Hepatocyte (in vitro differentiated cells): ENCODE results near the gene SMIM35. TPM values are rescaled to one million over a fixed set of nuclear protein-coding genes. Genes with fewer than 3 reads are reported as not detected.

Source experiments
- DNase-seq: peaks from one replicate; pipeline ENCODE4 v3.0.0-alpha.2; 2016; ENCODE audit warnings: low spot score
- H2AFZ ChIP-seq: fragments of 200-600 bp; sonication (generic); 2 replicates; pipeline ENCODE4 v1.6.0; 2016; ENCODE audit warnings: antibody characterized with exemption, mild to moderate bottlenecking
- H3K27ac ChIP-seq: fragments of 200-600 bp; sonication (generic); 2 replicates; pipeline ENCODE4 v1.5.1; 2016; ENCODE audit warnings: mild to moderate bottlenecking
- H3K27me3 ChIP-seq: fragments of 200-600 bp; sonication (generic); 2 replicates; pipeline ENCODE4 v1.6.1; 2016
- H3K36me3 ChIP-seq: fragments of 200-600 bp; sonication (generic); replicated peaks from 2 replicates; pipeline ENCODE4 v1.5.1; 2016; ENCODE audit warnings: low read depth; ENCODE audit not compliant: insufficient read depth
- H3K4me1 ChIP-seq: fragments of 200-600 bp; sonication (generic); 2 replicates; pipeline ENCODE4 v1.5.1; 2016; ENCODE audit warnings: mild to moderate bottlenecking, moderate library complexity; ENCODE audit not compliant: insufficient read depth
- H3K4me2 ChIP-seq: fragments of 200-600 bp; sonication (generic); 2 replicates; pipeline ENCODE4 v1.6.0; 2016
- H3K4me3 ChIP-seq: fragments of 200-600 bp; sonication (generic); 2 replicates; pipeline ENCODE4 v1.5.1; 2016; ENCODE audit warnings: mild to moderate bottlenecking
- H3K79me2 ChIP-seq: fragments of 200-600 bp; sonication (generic); 2 replicates; pipeline ENCODE4 v1.6.0; 2017; ENCODE audit warnings: mild to moderate bottlenecking
- H3K9me2 ChIP-seq: fragments of 200-600 bp; sonication (generic); replicated peaks from 2 replicates; pipeline ENCODE4 v1.6.0; 2017; ENCODE audit warnings: mild to moderate bottlenecking; ENCODE audit not compliant: insufficient read depth
- H3K9me3 ChIP-seq: fragments of 200-600 bp; sonication (generic); 2 replicates; pipeline ENCODE4 v1.5.1; 2016; ENCODE audit warnings: low read depth, mild to moderate bottlenecking
- H4K20me1 ChIP-seq: fragments of 200-600 bp; sonication (generic); 2 replicates; pipeline ENCODE4 v1.6.0; 2016; ENCODE audit warnings: mild to moderate bottlenecking; ENCODE audit not compliant: insufficient read depth, poor library complexity, severe bottlenecking
- EZH2 ChIP-seq: fragments of 200-600 bp; sonication (generic); IDR thresholded peaks from 2 replicates; pipeline ENCODE4 v1.6.1; 2016; ENCODE audit warnings: antibody characterized with exemption, mild to moderate bottlenecking, borderline replicate concordance
- EZH2phosphoT487 ChIP-seq: fragments of 200-600 bp; sonication (generic); IDR thresholded peaks from one replicate; pipeline ENCODE4 v1.6.1; 2018; ENCODE audit warnings: antibody characterized with exemption, mild to moderate bottlenecking, low read depth, moderate library complexity; ENCODE audit not compliant: unreplicated experiment, severe bottlenecking
- WGBS: methylation state at CpG from one replicate; pipeline ENCODE4 v1.1.6; 2016; ENCODE audit warnings: low lambda C conversion rate; ENCODE audit errors: missing lambda C conversion rate; 5-methylcytosine and 5-hydroxymethylcytosine counted together
- polyA plus RNA-seq: library from polyadenylated mRNA; unstranded; fragments of >200 nt; fragmentation: Nextera tagmentation; extraction: Ambion mirVana; gene quantifications from 2 replicates; pipeline ENCODE4 v1.2.1, GENCODE V29; 2016
- total RNA-seq: library from RNA; depleted of rRNA; stranded (reverse); fragments of >200 nt; gene quantifications from 2 replicates; pipeline ENCODE4 v1.2.3, GENCODE V29; 2014
- TF ChIP-seq, protein P1 (sequence below): fragments of 200-600 bp; sonication (generic); IDR thresholded peaks from 2 replicates; pipeline ENCODE4 v1.5.1; 2016; ENCODE audit warnings: antibody characterized with exemption, mild to moderate bottlenecking; ENCODE audit not compliant: poor library complexity

SMIM35 gene
- total and polyA plus RNA-seq, 2 experiments from 2014 or later = 0.03 TPM; not detected in 1

DNA sequence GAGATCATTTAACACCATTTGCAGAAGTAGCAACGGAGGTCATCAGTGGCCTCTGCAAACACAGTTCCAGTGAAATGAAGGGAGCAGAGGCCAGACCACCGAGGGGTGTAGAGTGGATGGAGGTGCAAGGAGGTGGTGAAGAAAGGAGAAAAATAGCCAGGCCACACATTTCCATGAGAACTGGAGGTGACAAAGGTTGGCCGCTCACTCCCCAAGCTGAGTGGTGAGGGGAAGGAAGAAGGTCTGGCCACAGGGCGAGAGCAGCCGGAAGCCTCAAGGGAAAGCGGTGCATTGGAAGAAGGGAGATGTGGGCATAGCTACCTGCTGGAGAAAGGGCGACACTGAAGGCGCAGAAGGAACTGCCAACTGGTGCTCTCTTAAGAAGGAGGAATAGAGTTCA lies 30.0 kb downstream of the SMIM35 start:
- no peak overlapping the region for H3K4me2 ChIP-seq
- no peak overlapping the region for H3K4me3 ChIP-seq
- no peaks in the 10 kb centered on the region for H3K9me2 ChIP-seq
- H3K4me1 ChIP-seq = no peaks in the 10 kb centered on the region
- H3K27me3 ChIP-seq = no peaks in the 10 kb centered on the region
- H3K79me2 ChIP-seq = no peaks in the 10 kb centered on the region
- no peaks in the 10 kb centered on the region for H3K9me3 ChIP-seq
- no peak overlapping the region for H3K27ac ChIP-seq
- no peak overlapping the region for H2AFZ ChIP-seq
- no peaks in the 10 kb centered on the region for H4K20me1 ChIP-seq
- no peak for DNase-seq
- WGBS = 92% methylated on average over 8 of the region's 8 CpGs
- no peaks in the 10 kb centered on the region for H3K36me3 ChIP-seq
- TF ChIP-seq, protein P1, sequence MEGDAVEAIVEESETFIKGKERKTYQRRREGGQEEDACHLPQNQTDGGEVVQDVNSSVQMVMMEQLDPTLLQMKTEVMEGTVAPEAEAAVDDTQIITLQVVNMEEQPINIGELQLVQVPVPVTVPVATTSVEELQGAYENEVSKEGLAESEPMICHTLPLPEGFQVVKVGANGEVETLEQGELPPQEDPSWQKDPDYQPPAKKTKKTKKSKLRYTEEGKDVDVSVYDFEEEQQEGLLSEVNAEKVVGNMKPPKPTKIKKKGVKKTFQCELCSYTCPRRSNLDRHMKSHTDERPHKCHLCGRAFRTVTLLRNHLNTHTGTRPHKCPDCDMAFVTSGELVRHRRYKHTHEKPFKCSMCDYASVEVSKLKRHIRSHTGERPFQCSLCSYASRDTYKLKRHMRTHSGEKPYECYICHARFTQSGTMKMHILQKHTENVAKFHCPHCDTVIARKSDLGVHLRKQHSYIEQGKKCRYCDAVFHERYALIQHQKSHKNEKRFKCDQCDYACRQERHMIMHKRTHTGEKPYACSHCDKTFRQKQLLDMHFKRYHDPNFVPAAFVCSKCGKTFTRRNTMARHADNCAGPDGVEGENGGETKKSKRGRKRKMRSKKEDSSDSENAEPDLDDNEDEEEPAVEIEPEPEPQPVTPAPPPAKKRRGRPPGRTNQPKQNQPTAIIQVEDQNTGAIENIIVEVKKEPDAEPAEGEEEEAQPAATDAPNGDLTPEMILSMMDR = no peak
- no peak for TF ChIP-seq EZH2phosphoT487
- TF ChIP-seq EZH2 = no peak

DNA sequence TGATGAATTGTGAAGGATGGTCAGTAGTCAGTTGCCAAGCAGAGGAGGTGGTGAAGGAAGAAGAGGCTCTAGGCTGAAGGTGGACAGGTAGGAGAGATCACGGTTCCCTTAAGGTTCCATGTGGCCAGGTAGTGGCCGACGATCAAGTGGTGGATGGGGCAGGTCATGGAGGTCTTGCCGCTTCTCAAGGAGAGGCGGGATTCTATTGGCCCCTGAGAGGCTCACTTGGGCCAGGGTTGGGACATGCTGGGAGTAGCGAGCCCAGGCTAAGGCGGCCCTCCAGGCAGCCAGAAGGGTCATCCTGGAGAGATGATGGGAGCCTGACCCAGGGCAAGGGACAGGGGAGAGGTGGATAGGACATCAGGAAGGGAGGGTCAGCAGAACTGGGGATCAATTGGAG lies 30.8 kb downstream of the SMIM35 start:
- TF ChIP-seq, protein P1 = no peak
- no peak for TF ChIP-seq EZH2
- TF ChIP-seq EZH2phosphoT487 = no peak
- Histone ChIP-seq H3K9me3 (no peaks in the 10 kb centered on the region), H3K79me2 (no peaks in the 10 kb centered on the region), H4K20me1 (no peaks in the 10 kb centered on the region), H3K9me2 (no peaks in the 10 kb centered on the region), H3K4me3 (no peak overlapping the region), H3K36me3 (no peaks in the 10 kb centered on the region), H3K27ac (no peak overlapping the region), H3K4me1 (no peaks in the 10 kb centered on the region), H3K27me3 (no peaks in the 10 kb centered on the region), H2AFZ (no peak overlapping the region), H3K4me2 (no peak overlapping the region)
- 94% methylated on average over 7 of the region's 7 CpGs for WGBS
- no peak for DNase-seq

DNA sequence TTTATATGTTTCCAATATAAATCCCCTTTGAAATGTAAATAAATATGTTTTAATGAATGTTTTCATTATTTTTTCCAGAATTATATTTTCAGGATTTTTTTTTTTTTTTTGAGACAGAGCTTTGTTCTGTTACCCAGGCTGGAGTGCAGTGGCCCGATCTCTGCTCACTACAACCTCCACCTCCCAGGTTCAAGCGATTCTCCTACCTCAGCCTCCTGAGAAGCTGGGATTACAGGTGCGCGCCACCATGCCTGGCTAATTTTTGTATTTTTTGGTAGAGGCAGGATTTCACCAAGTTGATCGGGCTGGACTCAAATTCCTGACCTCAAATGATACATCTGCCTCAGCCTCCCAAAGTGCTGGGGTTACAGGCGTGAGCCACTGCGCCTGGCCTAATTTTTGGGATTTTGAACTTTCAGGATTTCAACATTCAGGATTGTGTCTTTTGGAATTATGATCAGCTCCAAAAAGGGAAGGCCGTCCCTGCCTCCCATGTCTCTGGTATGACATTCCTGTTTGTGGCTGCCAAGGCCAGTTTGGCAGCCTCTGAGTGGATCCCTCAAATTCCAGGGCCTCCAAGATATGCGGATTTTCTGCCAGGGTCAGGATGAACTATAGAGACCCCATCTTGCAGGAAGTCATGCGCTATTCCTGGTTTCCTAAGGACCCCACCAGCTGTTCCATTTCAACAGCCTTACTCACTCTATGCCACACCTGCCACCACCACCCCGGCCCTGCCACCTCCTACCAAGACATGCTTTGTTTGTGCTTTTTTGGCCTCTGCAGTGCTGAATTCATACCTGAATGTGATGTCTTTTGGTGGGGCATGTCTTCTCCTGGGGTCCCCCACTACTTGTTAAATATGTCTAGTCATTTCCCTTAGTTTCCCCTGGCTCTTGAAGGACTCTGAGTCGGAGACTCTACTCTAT lies 31.8 kb downstream of the SMIM35 start:
- Histone ChIP-seq H3K4me1 (no peaks in the 10 kb centered on the region), H4K20me1 (no peaks in the 10 kb centered on the region), H3K79me2 (no peaks in the 10 kb centered on the region), H3K9me2 (no peaks in the 10 kb centered on the region), H3K36me3 (no peaks in the 10 kb centered on the region), H2AFZ (no peak overlapping the region), H3K27me3 (no peaks in the 10 kb centered on the region), H3K27ac (no peak overlapping the region), H3K9me3 (no peaks in the 10 kb centered on the region), H3K4me2 (no peak overlapping the region), H3K4me3 (no peak overlapping the region)
- 91% methylated on average over 12 of the region's 12 CpGs for WGBS
- TF ChIP-seq EZH2 = no peak
- no peak for TF ChIP-seq EZH2phosphoT487
- TF ChIP-seq, protein P1 = no peak
- DNase-seq = no peak
